Hepatocyte (in vitro differentiated cells): ENCODE measurements around the gene SLC9A7. TPM values are rescaled to one million over a fixed set of nuclear protein-coding genes. Genes with fewer than 3 reads are reported as not detected.

Source experiments
- DNase-seq: peaks from one replicate; pipeline ENCODE4 v3.0.0-alpha.2; 2016; ENCODE audit warnings: low spot score
- H2AFZ ChIP-seq: fragments of 200-600 bp; sonication (generic); 2 replicates; pipeline ENCODE4 v1.6.0; 2016; ENCODE audit warnings: antibody characterized with exemption, mild to moderate bottlenecking
- H3K27ac ChIP-seq: fragments of 200-600 bp; sonication (generic); 2 replicates; pipeline ENCODE4 v1.5.1; 2016; ENCODE audit warnings: mild to moderate bottlenecking
- H3K27me3 ChIP-seq: fragments of 200-600 bp; sonication (generic); 2 replicates; pipeline ENCODE4 v1.6.1; 2016
- H3K36me3 ChIP-seq: fragments of 200-600 bp; sonication (generic); replicated peaks from 2 replicates; pipeline ENCODE4 v1.5.1; 2016; ENCODE audit warnings: low read depth; ENCODE audit not compliant: insufficient read depth
- H3K4me1 ChIP-seq: fragments of 200-600 bp; sonication (generic); 2 replicates; pipeline ENCODE4 v1.5.1; 2016; ENCODE audit warnings: mild to moderate bottlenecking, moderate library complexity; ENCODE audit not compliant: insufficient read depth
- H3K4me2 ChIP-seq: fragments of 200-600 bp; sonication (generic); 2 replicates; pipeline ENCODE4 v1.6.0; 2016
- H3K4me3 ChIP-seq: fragments of 200-600 bp; sonication (generic); 2 replicates; pipeline ENCODE4 v1.5.1; 2016; ENCODE audit warnings: mild to moderate bottlenecking
- H3K79me2 ChIP-seq: fragments of 200-600 bp; sonication (generic); 2 replicates; pipeline ENCODE4 v1.6.0; 2017; ENCODE audit warnings: mild to moderate bottlenecking
- H3K9me2 ChIP-seq: fragments of 200-600 bp; sonication (generic); replicated peaks from 2 replicates; pipeline ENCODE4 v1.6.0; 2017; ENCODE audit warnings: mild to moderate bottlenecking; ENCODE audit not compliant: insufficient read depth
- H3K9me3 ChIP-seq: fragments of 200-600 bp; sonication (generic); 2 replicates; pipeline ENCODE4 v1.5.1; 2016; ENCODE audit warnings: low read depth, mild to moderate bottlenecking
- H4K20me1 ChIP-seq: fragments of 200-600 bp; sonication (generic); 2 replicates; pipeline ENCODE4 v1.6.0; 2016; ENCODE audit warnings: mild to moderate bottlenecking; ENCODE audit not compliant: insufficient read depth, poor library complexity, severe bottlenecking
- EZH2 ChIP-seq: fragments of 200-600 bp; sonication (generic); IDR thresholded peaks from 2 replicates; pipeline ENCODE4 v1.6.1; 2016; ENCODE audit warnings: antibody characterized with exemption, mild to moderate bottlenecking, borderline replicate concordance
- EZH2phosphoT487 ChIP-seq: fragments of 200-600 bp; sonication (generic); IDR thresholded peaks from one replicate; pipeline ENCODE4 v1.6.1; 2018; ENCODE audit warnings: antibody characterized with exemption, mild to moderate bottlenecking, low read depth, moderate library complexity; ENCODE audit not compliant: unreplicated experiment, severe bottlenecking
- WGBS: methylation state at CpG from one replicate; pipeline ENCODE4 v1.1.6; 2016; ENCODE audit warnings: low lambda C conversion rate; ENCODE audit errors: missing lambda C conversion rate; 5-methylcytosine and 5-hydroxymethylcytosine counted together
- polyA plus RNA-seq: library from polyadenylated mRNA; unstranded; fragments of >200 nt; fragmentation: Nextera tagmentation; extraction: Ambion mirVana; gene quantifications from 2 replicates; pipeline ENCODE4 v1.2.1, GENCODE V29; 2016
- total RNA-seq: library from RNA; depleted of rRNA; stranded (reverse); fragments of >200 nt; gene quantifications from 2 replicates; pipeline ENCODE4 v1.2.3, GENCODE V29; 2014
- TF ChIP-seq, protein P1 (sequence below): fragments of 200-600 bp; sonication (generic); IDR thresholded peaks from 2 replicates; pipeline ENCODE4 v1.5.1; 2016; ENCODE audit warnings: antibody characterized with exemption, mild to moderate bottlenecking; ENCODE audit not compliant: poor library complexity

Gene SLC9A7
- total and polyA plus RNA-seq, 2 experiments from 2014 or later: 3.6 to 8.1 TPM

GRCh38 chrX:46722742-46723568, 36.0 kb downstream of the SLC9A7 start:
- Histone ChIP-seq H3K79me2 (no peaks in the 10 kb centered on the region), H3K4me1 (no peaks in the 10 kb centered on the region), H3K4me2 (no peak overlapping the region), H2AFZ (no peak overlapping the region), H4K20me1 (no peaks in the 10 kb centered on the region), H3K36me3 (no peaks in the 10 kb centered on the region), H3K27me3 (no peaks in the 10 kb centered on the region), H3K9me3 (no peaks in the 10 kb centered on the region), H3K4me3 (no peak overlapping the region), H3K9me2 (no peaks in the 10 kb centered on the region), H3K27ac (no peak overlapping the region)
- 85% methylated on average over 7 of the region's 7 CpGs for WGBS
- no peak for DNase-seq
- TF ChIP-seq EZH2phosphoT487 (no peak), EZH2 (no peak)
- TF ChIP-seq, protein P1, sequence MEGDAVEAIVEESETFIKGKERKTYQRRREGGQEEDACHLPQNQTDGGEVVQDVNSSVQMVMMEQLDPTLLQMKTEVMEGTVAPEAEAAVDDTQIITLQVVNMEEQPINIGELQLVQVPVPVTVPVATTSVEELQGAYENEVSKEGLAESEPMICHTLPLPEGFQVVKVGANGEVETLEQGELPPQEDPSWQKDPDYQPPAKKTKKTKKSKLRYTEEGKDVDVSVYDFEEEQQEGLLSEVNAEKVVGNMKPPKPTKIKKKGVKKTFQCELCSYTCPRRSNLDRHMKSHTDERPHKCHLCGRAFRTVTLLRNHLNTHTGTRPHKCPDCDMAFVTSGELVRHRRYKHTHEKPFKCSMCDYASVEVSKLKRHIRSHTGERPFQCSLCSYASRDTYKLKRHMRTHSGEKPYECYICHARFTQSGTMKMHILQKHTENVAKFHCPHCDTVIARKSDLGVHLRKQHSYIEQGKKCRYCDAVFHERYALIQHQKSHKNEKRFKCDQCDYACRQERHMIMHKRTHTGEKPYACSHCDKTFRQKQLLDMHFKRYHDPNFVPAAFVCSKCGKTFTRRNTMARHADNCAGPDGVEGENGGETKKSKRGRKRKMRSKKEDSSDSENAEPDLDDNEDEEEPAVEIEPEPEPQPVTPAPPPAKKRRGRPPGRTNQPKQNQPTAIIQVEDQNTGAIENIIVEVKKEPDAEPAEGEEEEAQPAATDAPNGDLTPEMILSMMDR: no peak

DNA sequence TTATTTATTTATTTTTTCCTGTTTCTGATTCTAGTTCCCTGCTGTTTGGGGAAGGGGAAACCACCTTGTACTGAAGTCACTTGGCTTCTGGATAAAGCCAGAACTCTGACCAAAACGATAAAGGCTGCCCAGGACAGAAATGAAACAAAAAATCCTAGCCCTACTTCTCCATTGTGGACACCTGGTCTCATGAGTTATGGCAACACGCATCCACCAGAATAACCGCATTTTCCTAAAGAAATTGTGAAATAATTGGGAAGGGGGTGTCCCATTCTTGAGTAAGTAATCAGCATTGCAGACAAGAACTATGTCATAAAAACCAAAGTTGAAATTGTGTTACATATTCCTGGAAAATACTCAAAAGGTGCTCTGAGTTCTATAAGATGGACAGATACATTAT, 42.1 kb downstream of the SLC9A7 start:
- no peaks in the 10 kb centered on the region for H3K79me2 ChIP-seq
- no peak for TF ChIP-seq EZH2phosphoT487
- TF ChIP-seq, protein P1: no peak
- TF ChIP-seq EZH2: no peak
- H3K27me3 ChIP-seq: no peaks in the 10 kb centered on the region
- no peaks in the 10 kb centered on the region for H3K4me1 ChIP-seq
- H3K9me3 ChIP-seq: no peaks in the 10 kb centered on the region
- H3K36me3 ChIP-seq: no peaks in the 10 kb centered on the region
- no peak overlapping the region for H3K4me2 ChIP-seq
- 77% methylated on average over 3 of the region's 3 CpGs for WGBS
- no peak for DNase-seq
- H3K27ac ChIP-seq: no peak overlapping the region
- H3K9me2 ChIP-seq: no peaks in the 10 kb centered on the region
- no peak overlapping the region for H2AFZ ChIP-seq
- H3K4me3 ChIP-seq: no peak overlapping the region
- no peaks in the 10 kb centered on the region for H4K20me1 ChIP-seq

DNA sequence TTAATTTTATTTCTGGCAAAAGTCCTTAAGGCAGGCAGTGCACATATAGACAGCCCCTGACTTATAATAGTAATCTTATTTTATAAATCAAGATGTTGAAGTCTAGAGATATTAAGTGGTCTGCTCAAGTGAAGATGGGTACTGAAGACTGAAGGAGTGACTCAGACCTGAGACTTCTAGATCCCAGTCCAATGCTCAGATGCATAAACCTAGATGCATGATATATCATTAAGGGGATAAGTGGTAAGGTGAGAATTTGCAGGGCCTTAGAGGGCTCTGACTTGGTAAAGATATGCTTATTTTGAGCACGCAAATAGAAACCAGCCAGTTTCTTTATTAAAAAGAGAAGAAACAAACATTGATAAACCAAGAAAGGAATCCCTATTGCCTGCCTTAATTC, 42.9 kb downstream of the SLC9A7 start:
- Histone ChIP-seq H3K4me2 (no peak overlapping the region), H2AFZ (no peak overlapping the region), H3K4me3 (no peak overlapping the region), H3K27ac (no peak overlapping the region), H3K36me3 (no peaks in the 10 kb centered on the region), H3K79me2 (no peaks in the 10 kb centered on the region), H3K27me3 (no peaks in the 10 kb centered on the region), H4K20me1 (no peaks in the 10 kb centered on the region), H3K4me1 (no peaks in the 10 kb centered on the region), H3K9me3 (no peaks in the 10 kb centered on the region), H3K9me2 (no peaks in the 10 kb centered on the region)
- DNase-seq: no peak
- TF ChIP-seq, protein P1: no peak
- TF ChIP-seq EZH2phosphoT487 (no peak), EZH2 (no peak)
- 81% methylated on average over 1 of the region's 1 CpG for WGBS
